ENCODE data around the gene CCND2. TPM values are rescaled to one million over a fixed set of nuclear protein-coding genes. Genes with fewer than 3 reads are reported as not detected.
A peak's percentile ranks its signal among the peaks of the same experiment; 100 is the strongest.

CCND2 gene
- 100 to 1,000 TPM; 486 to 497 TPM for total RNA-seq

- intact Hi-C loops (cut with micrococcal nuclease): loop anchor here (1.0 to 5.0 kb wide), 4 partner anchors 96 to 287 kb away; no protein-coding TSS in a partner anchor
- peaks cover 49% of the 10 kb centered on the region for H3K36me3 Mint-ChIP-seq (ENCODE audit: low read depth)
- H3K27me3 Mint-ChIP-seq (ENCODE audit: low read depth): no peaks in the 10 kb centered on the region
Observed at GRCh38 chr12:4273652-4274395, at the start of gene CCND2. Gene CCND2 (plus strand): TSS chr12:4273762. CDS start chr12:4274041, 279 bp downstream.

GRCh38 chr12:4224206-4224889, 49.2 kb upstream of the CCND2 start:
- no peak overlapping the region for H3K4me3 Mint-ChIP-seq
- H3K9me3 Mint-ChIP-seq: no peaks in the 10 kb centered on the region
- CTCF ChIA-PET: no interaction called here
- peaks cover 8% of the 10 kb centered on the region for H3K4me1 Mint-ChIP-seq (ENCODE audit: low read depth)
- no peak overlapping the region for H3K27ac Mint-ChIP-seq
- H3K36me3 Mint-ChIP-seq (ENCODE audit: low read depth): no peaks in the 10 kb centered on the region
- DNase-seq: no peak
- peaks cover 3% of the 10 kb centered on the region for H3K27me3 Mint-ChIP-seq (ENCODE audit: low read depth)
- intact Hi-C loops (cut with micrococcal nuclease): no loop called here

More at GRCh38 chr12:4273652-4274395, at the start of gene CCND2:
- Mint-ChIP-seq H3K27ac (peak within 1 kb of the TSS; percentile 99), H3K9me3 (no peaks in the 10 kb centered on the region), H3K4me3 (peak within 1 kb of the TSS; percentile 99), H3K4me1 (ENCODE audit: low read depth) (peaks cover 26% of the 10 kb centered on the region)
- DNase-seq: peak; percentile 89
- CTCF ChIA-PET: interaction anchor here (0.8 to 7.0 kb wide), 4 partner anchors 23 to 131 kb away, joined by 3 to 55 read pairs (median 34); no protein-coding TSS in a partner anchor

- CTCF ChIA-PET: interaction anchor here (0.9 kb wide), 1 partner anchor 61 kb away, joined by 3 read pairs; no protein-coding TSS in a partner anchor
- Mint-ChIP-seq H3K4me3 (no peak overlapping the region), H3K27me3 (ENCODE audit: low read depth) (peaks cover 3% of the 10 kb centered on the region), H3K4me1 (ENCODE audit: low read depth) (peaks cover 6% of the 10 kb centered on the region), H3K36me3 (ENCODE audit: low read depth) (no peaks in the 10 kb centered on the region), H3K9me3 (no peaks in the 10 kb centered on the region), H3K27ac (no peak overlapping the region)
- DNase-seq: no peak
- intact Hi-C loops (cut with micrococcal nuclease): no loop called here
Observed at GRCh38 chr12:4225571-4225970, 48.0 kb upstream of the CCND2 start.

- peaks cover 3% of the 10 kb centered on the region for H3K27me3 Mint-ChIP-seq (ENCODE audit: low read depth)
Observed at GRCh38 chr12:4227046-4227445, 46.5 kb upstream of the CCND2 start.

GRCh38 chr12:4228122-4228580, 45.4 kb upstream of the CCND2 start:
- H3K27me3 Mint-ChIP-seq (ENCODE audit: low read depth): peaks cover 3% of the 10 kb centered on the region
- H3K9me3 Mint-ChIP-seq: no peaks in the 10 kb centered on the region
- no peaks in the 10 kb centered on the region for H3K36me3 Mint-ChIP-seq (ENCODE audit: low read depth)
- CTCF ChIA-PET: interaction anchor here (0.7 to 1.0 kb wide), 2 partner anchors 12 to 20 kb away, joined by 3 read pairs; no protein-coding TSS in a partner anchor
- H3K4me1 Mint-ChIP-seq (ENCODE audit: low read depth): peaks cover 4% of the 10 kb centered on the region
- no peak overlapping the region for H3K27ac Mint-ChIP-seq
- DNase-seq: no peak
- H3K4me3 Mint-ChIP-seq: no peak overlapping the region
- intact Hi-C loops (cut with micrococcal nuclease): no loop called here

More at GRCh38 chr12:4227046-4227445, 46.5 kb upstream of the CCND2 start:
- intact Hi-C loops (cut with micrococcal nuclease): no loop called here
- no peak for DNase-seq
- H3K27ac Mint-ChIP-seq: no peak overlapping the region
- no peak overlapping the region for H3K4me3 Mint-ChIP-seq
- H3K4me1 Mint-ChIP-seq (ENCODE audit: low read depth): peaks cover 4% of the 10 kb centered on the region
- H3K9me3 Mint-ChIP-seq: no peaks in the 10 kb centered on the region
- H3K36me3 Mint-ChIP-seq (ENCODE audit: low read depth): no peaks in the 10 kb centered on the region
- CTCF ChIA-PET: no interaction called here

- CTCF ChIA-PET: no interaction called here
- Mint-ChIP-seq H3K4me1 (ENCODE audit: low read depth) (no peaks in the 10 kb centered on the region), H3K36me3 (ENCODE audit: low read depth) (no peaks in the 10 kb centered on the region), H3K27me3 (ENCODE audit: low read depth) (no peaks in the 10 kb centered on the region), H3K9me3 (no peaks in the 10 kb centered on the region), H3K27ac (no peak overlapping the region), H3K4me3 (no peak overlapping the region)
- intact Hi-C loops (cut with micrococcal nuclease): no loop called here
- DNase-seq: no peak
Observed at GRCh38 chr12:4230526-4230925, 43.0 kb upstream of the CCND2 start.

GRCh38 chr12:4238577-4238976, 35.0 kb upstream of the CCND2 start:
- Mint-ChIP-seq H3K4me3 (no peak overlapping the region), H3K4me1 (ENCODE audit: low read depth) (peaks cover 3% of the 10 kb centered on the region), H3K9me3 (peaks cover 20% of the 10 kb centered on the region), H3K27me3 (ENCODE audit: low read depth) (peaks cover 6% of the 10 kb centered on the region), H3K27ac (no peak overlapping the region), H3K36me3 (ENCODE audit: low read depth) (peaks cover 3% of the 10 kb centered on the region)
- no peak for DNase-seq
- CTCF ChIA-PET: interaction anchor here (1.0 to 2.0 kb wide), 2 partner anchors 38 to 131 kb away, joined by 5 to 7 read pairs; no protein-coding TSS in a partner anchor
- intact Hi-C loops (cut with micrococcal nuclease): no loop called here

- Mint-ChIP-seq H3K27ac (no peak overlapping the region), H3K27me3 (ENCODE audit: low read depth) (peaks cover 6% of the 10 kb centered on the region), H3K36me3 (ENCODE audit: low read depth) (peaks cover 3% of the 10 kb centered on the region), H3K4me1 (ENCODE audit: low read depth) (peaks cover 3% of the 10 kb centered on the region), H3K4me3 (no peak overlapping the region), H3K9me3 (peaks cover 20% of the 10 kb centered on the region)
- intact Hi-C loops (cut with micrococcal nuclease): no loop called here
- DNase-seq: no peak
- CTCF ChIA-PET: interaction anchor here (2.0 kb wide), 1 partner anchor 37 kb away, joined by 5 read pairs; no protein-coding TSS in a partner anchor
Observed at GRCh38 chr12:4239746-4240145, 33.8 kb upstream of the CCND2 start.

GRCh38 chr12:4240161-4240783, 33.3 kb upstream of the CCND2 start:
- H3K4me3 Mint-ChIP-seq: no peak overlapping the region
- peaks cover 3% of the 10 kb centered on the region for H3K36me3 Mint-ChIP-seq (ENCODE audit: low read depth)
- CTCF ChIA-PET: interaction anchor here (0.9 to 2.0 kb wide), 2 partner anchors 37 to 132 kb away, joined by 3 to 5 read pairs; no protein-coding TSS in a partner anchor
- peaks cover 8% of the 10 kb centered on the region for H3K27me3 Mint-ChIP-seq (ENCODE audit: low read depth)
- intact Hi-C loops (cut with micrococcal nuclease): no loop called here
- H3K27ac Mint-ChIP-seq: no peak overlapping the region
- H3K9me3 Mint-ChIP-seq: peaks cover 20% of the 10 kb centered on the region
- no peak for DNase-seq
- peaks cover 5% of the 10 kb centered on the region for H3K4me1 Mint-ChIP-seq (ENCODE audit: low read depth)

GRCh38 chr12:4240981-4241380, 32.6 kb upstream of the CCND2 start:
- CTCF ChIA-PET: interaction anchor here (0.9 kb wide), 1 partner anchor 133 kb away, joined by 3 read pairs; no protein-coding TSS in a partner anchor
- H3K4me3 Mint-ChIP-seq: no peak overlapping the region
- peaks cover 9% of the 10 kb centered on the region for H3K4me1 Mint-ChIP-seq (ENCODE audit: low read depth)
- H3K36me3 Mint-ChIP-seq (ENCODE audit: low read depth): peaks cover 3% of the 10 kb centered on the region
- H3K9me3 Mint-ChIP-seq: peaks cover 20% of the 10 kb centered on the region
- intact Hi-C loops (cut with micrococcal nuclease): no loop called here
- no peak for DNase-seq
- H3K27ac Mint-ChIP-seq: no peak overlapping the region
- peaks cover 8% of the 10 kb centered on the region for H3K27me3 Mint-ChIP-seq (ENCODE audit: low read depth)

GRCh38 chr12:4241592-4241991, 32.0 kb upstream of the CCND2 start:
- peaks cover 8% of the 10 kb centered on the region for H3K27me3 Mint-ChIP-seq (ENCODE audit: low read depth)
- CTCF ChIA-PET: no interaction called here

GRCh38 chr12:4242595-4242994, 31.0 kb upstream of the CCND2 start:
- DNase-seq: no peak
- Mint-ChIP-seq H3K9me3 (peaks cover 14% of the 10 kb centered on the region), H3K27me3 (ENCODE audit: low read depth) (peaks cover 6% of the 10 kb centered on the region), H3K4me3 (no peak overlapping the region), H3K4me1 (ENCODE audit: low read depth) (peaks cover 14% of the 10 kb centered on the region), H3K36me3 (ENCODE audit: low read depth) (no peaks in the 10 kb centered on the region), H3K27ac (no peak overlapping the region)
- intact Hi-C loops (cut with micrococcal nuclease): no loop called here
- CTCF ChIA-PET: no interaction called here

More at GRCh38 chr12:4241592-4241991, 32.0 kb upstream of the CCND2 start:
- Mint-ChIP-seq H3K27ac (no peak overlapping the region), H3K36me3 (ENCODE audit: low read depth) (peaks cover 3% of the 10 kb centered on the region), H3K4me3 (no peak overlapping the region), H3K9me3 (peaks cover 20% of the 10 kb centered on the region), H3K4me1 (ENCODE audit: low read depth) (peaks cover 14% of the 10 kb centered on the region)
- intact Hi-C loops (cut with micrococcal nuclease): no loop called here
- DNase-seq: no peak
